ENCODE results near the gene LSM12. TPM values are rescaled to one million over a fixed set of nuclear protein-coding genes. Genes with fewer than 3 reads are reported as not detected.

Gene LSM12
- polyA plus RNA-seq, 1 of the 3 experiments (the other 2 are of a cell fraction) = 26.6 TPM

- peak; percentile 69 for TF ChIP-seq CTCF (IDR thresholded peaks at IDR 0.05)
- TF ChIP-seq GABPA (IDR thresholded peaks at IDR 0.05; ENCODE audit: low read depth) = no peak; the same call in 1 of the 2 replicates
- TF ChIP-seq EZH2phosphoT487 (IDR thresholded peaks at IDR 0.05; ENCODE audit: borderline replicate concordance, low read depth) = no peak
- no peak for TF ChIP-seq TCF12 (IDR thresholded peaks at IDR 0.05)
- TF ChIP-seq ZBTB33 (IDR thresholded peaks at IDR 0.05; ENCODE audit: borderline replicate concordance, low read depth) = no peak
- TF ChIP-seq TAF1 (IDR thresholded peaks at IDR 0.05; ENCODE audit: borderline replicate concordance, low read depth, low read length) = 0 out of 2 replicates have a peak, but pooled peaks have one; percentile 14
- no peak for TF ChIP-seq RFX5 (IDR thresholded peaks at IDR 0.05; ENCODE audit: low read length)
- no peak for TF ChIP-seq FOXM1 (IDR thresholded peaks at IDR 0.05; ENCODE audit: low read depth)
These were observed 59.7 kb downstream of the LSM12 start (continued) for GRCh38 chr17:44006598-44007345.

- ChIA-PET CTCF (interaction anchor here (1.0 to 31.1 kb wide), 9 partner anchors 12 to 344 kb away, joined by 3 to 638 read pairs (median 6); partner anchors contain the start of genes LSM12 and PPY), POLR2A (no interaction called here)
- Histone ChIP-seq H3K27ac (ENCODE audit: low read depth in 2 of 2, low read length in 1 of 2) (peak overlapping the region in 1 of 2 experiments; percentile 23; a peak in 2 of 4 replicates), H3K27me3 (ENCODE audit: insufficient read depth) (no peaks in the 10 kb centered on the region), H3K9me3 (no peaks in the 10 kb centered on the region), H2AFZ (ENCODE audit: low read depth) (peak overlapping the region; percentile 75; the same call in 1 of the 2 replicates), H3K79me2 (ENCODE audit: insufficient read depth) (peaks cover 23% of the 10 kb centered on the region; the same call in 1 of the 2 replicates), H3F3A (replicated peaks; ENCODE audit: insufficient read depth) (peaks cover 5% of the 10 kb centered on the region), H3K36me3 (replicated peaks in 1 of 2; ENCODE audit: control insufficient read depth in 1 of 2, insufficient read depth in 2 of 2, low read length in 1 of 2) (peaks cover 0 to 4% of the 10 kb centered on the region in 2 experiments), H3K4me2 (peak overlapping the region; percentile 90), H3K4me1 (ENCODE audit: control insufficient read depth in 1 of 2, insufficient read depth in 2 of 2, low read depth in 1 of 2, low read length in 1 of 2) (peaks cover 8 to 41% of the 10 kb centered on the region in 2 experiments; a peak in 2 of 4 replicates), H3K9ac (peak overlapping the region; percentile 60), H3K4me3 (ENCODE audit: low read depth in 2 of 2, low read length in 1 of 2) (peak overlapping the region; percentile 80 to 90), H4K20me1 (ENCODE audit: insufficient read depth) (no peaks in the 10 kb centered on the region), H3K9me2 (no peaks in the 10 kb centered on the region)
- 30% methylated on average over 18 of the region's 21 CpGs for WGBS (ENCODE audit: low lambda C conversion rate)
- no peak for TF ChIP-seq CTCF (IDR thresholded peaks at IDR 0.05)
- no peak for TF ChIP-seq EP300 (IDR thresholded peaks at IDR 0.05; ENCODE audit: borderline replicate concordance in 1 of 2, low read depth in 1 of 2, low read length in 1 of 2)
- TF ChIP-seq FOSL2 (IDR thresholded peaks at IDR 0.05; ENCODE audit: borderline replicate concordance, low read depth) = no peak
- TF ChIP-seq ZBTB33 (IDR thresholded peaks at IDR 0.05; ENCODE audit: borderline replicate concordance, low read depth) = no peak
- no peak for TF ChIP-seq RAD21 (IDR thresholded peaks at IDR 0.05; ENCODE audit: low read length)
- no peak for TF ChIP-seq TEAD4 (IDR thresholded peaks at IDR 0.05; ENCODE audit: borderline replicate concordance, insufficient read depth)
- TF ChIP-seq MEF2A (IDR thresholded peaks at IDR 0.05; ENCODE audit: borderline replicate concordance, low read depth) = no peak
- no peak for TF ChIP-seq PBX3 (IDR thresholded peaks at IDR 0.05)
- no peak for DNase-seq
These were observed 60.2 kb downstream of the LSM12 start for GRCh38 chr17:44006272-44006597.
